ENCODE measurements around the gene LCE1F. TPM values are rescaled to one million over a fixed set of nuclear protein-coding genes. Genes with fewer than 3 reads are reported as not detected.

LCE1F gene
- total RNA-seq, 2 donors from 2014 or later, result not detected

- no peak for TF ChIP-seq CTCF (IDR thresholded peaks at IDR 0.05)
- DNase-seq (ENCODE audit: low spot score), result no peak
- no peak overlapping the region for H3K27ac ChIP-seq
- H3K36me3 ChIP-seq, result no peaks in the 10 kb centered on the region
- no peaks in the 10 kb centered on the region for H3K27me3 ChIP-seq
- no peak overlapping the region for H3K4me3 ChIP-seq
- H3K9me3 ChIP-seq, result no peaks in the 10 kb centered on the region
- no peaks in the 10 kb centered on the region for H3K4me1 ChIP-seq
These were observed 2.7 kb downstream of the LCE1F start for GRCh38 chr1:152777510-152778137.

- DNase-seq (ENCODE audit: low spot score), result no peak
- no peaks in the 10 kb centered on the region for H3K36me3 ChIP-seq
- no peak overlapping the region for H3K4me3 ChIP-seq
- H3K27me3 ChIP-seq, result no peaks in the 10 kb centered on the region
- H3K4me1 ChIP-seq, result no peaks in the 10 kb centered on the region
- H3K27ac ChIP-seq, result no peak overlapping the region
- no peaks in the 10 kb centered on the region for H3K9me3 ChIP-seq
- no peak for TF ChIP-seq CTCF (IDR thresholded peaks at IDR 0.05)
These were observed 8.2 kb downstream of the LCE1F start for GRCh38 chr1:152783095-152783494.

- Histone ChIP-seq H3K9me3 (no peaks in the 10 kb centered on the region), H3K4me3 (no peak within 1 kb of the TSS), H3K27me3 (no peaks in the 10 kb centered on the region), H3K27ac (no peak within 1 kb of the TSS), H3K36me3 (no peaks in the 10 kb centered on the region), H3K4me1 (no peaks in the 10 kb centered on the region)
- TF ChIP-seq CTCF (IDR thresholded peaks at IDR 0.05), result no peak
- no peak for DNase-seq (ENCODE audit: low spot score)
These were observed 11.1 kb downstream of the LCE1F start, which contains the start of gene LCE1E for GRCh38 chr1:152786077-152786476. LCE1E (plus strand) TSS chr1:152786257; CDS start chr1:152787300, 1,043 bp downstream.

- Histone ChIP-seq H3K27ac (no peak overlapping the region), H3K9me3 (no peaks in the 10 kb centered on the region), H3K27me3 (no peaks in the 10 kb centered on the region), H3K36me3 (no peaks in the 10 kb centered on the region), H3K4me1 (no peaks in the 10 kb centered on the region), H3K4me3 (no peak overlapping the region)
- no peak for DNase-seq (ENCODE audit: low spot score)
- no peak for TF ChIP-seq CTCF (IDR thresholded peaks at IDR 0.05)
These were observed 20.7 kb downstream of the LCE1F start for GRCh38 chr1:152795686-152796085.

GRCh38 chr1:152796421-152796820 is 21.5 kb downstream of the LCE1F start, which contains the start of gene LCE1D:
LCE1D (plus strand) TSS chr1:152796721; CDS start chr1:152797795, 1,074 bp downstream.
- H3K36me3 ChIP-seq, result no peaks in the 10 kb centered on the region
- no peaks in the 10 kb centered on the region for H3K9me3 ChIP-seq
- H3K4me3 ChIP-seq, result no peak within 1 kb of the TSS
- no peaks in the 10 kb centered on the region for H3K27me3 ChIP-seq
- no peak within 1 kb of the TSS for H3K27ac ChIP-seq
- no peaks in the 10 kb centered on the region for H3K4me1 ChIP-seq
- no peak for DNase-seq (ENCODE audit: low spot score)
- TF ChIP-seq CTCF (IDR thresholded peaks at IDR 0.05), result no peak

GRCh38 chr1:152801333-152801732 is 26.4 kb downstream of the LCE1F start:
- Histone ChIP-seq H3K9me3 (no peaks in the 10 kb centered on the region), H3K36me3 (no peaks in the 10 kb centered on the region), H3K4me1 (no peaks in the 10 kb centered on the region), H3K4me3 (no peak overlapping the region), H3K27ac (no peak overlapping the region), H3K27me3 (no peaks in the 10 kb centered on the region)
- DNase-seq (ENCODE audit: low spot score), result no peak
- no peak for TF ChIP-seq CTCF (IDR thresholded peaks at IDR 0.05)

Measured in right atrium auricular region (tissue), 2 donors.